ENCODE measurements around the gene ELOVL6. TPM values are rescaled to one million over a fixed set of nuclear protein-coding genes. Genes with fewer than 3 reads are reported as not detected.

ELOVL6 gene
- total and polyA plus RNA-seq, 9 of the 15 experiments (the other 6 are each of a cell fraction or from before 2014, with no cell fraction given): 18.3 to 82.6 (median 46.0) TPM

DNA sequence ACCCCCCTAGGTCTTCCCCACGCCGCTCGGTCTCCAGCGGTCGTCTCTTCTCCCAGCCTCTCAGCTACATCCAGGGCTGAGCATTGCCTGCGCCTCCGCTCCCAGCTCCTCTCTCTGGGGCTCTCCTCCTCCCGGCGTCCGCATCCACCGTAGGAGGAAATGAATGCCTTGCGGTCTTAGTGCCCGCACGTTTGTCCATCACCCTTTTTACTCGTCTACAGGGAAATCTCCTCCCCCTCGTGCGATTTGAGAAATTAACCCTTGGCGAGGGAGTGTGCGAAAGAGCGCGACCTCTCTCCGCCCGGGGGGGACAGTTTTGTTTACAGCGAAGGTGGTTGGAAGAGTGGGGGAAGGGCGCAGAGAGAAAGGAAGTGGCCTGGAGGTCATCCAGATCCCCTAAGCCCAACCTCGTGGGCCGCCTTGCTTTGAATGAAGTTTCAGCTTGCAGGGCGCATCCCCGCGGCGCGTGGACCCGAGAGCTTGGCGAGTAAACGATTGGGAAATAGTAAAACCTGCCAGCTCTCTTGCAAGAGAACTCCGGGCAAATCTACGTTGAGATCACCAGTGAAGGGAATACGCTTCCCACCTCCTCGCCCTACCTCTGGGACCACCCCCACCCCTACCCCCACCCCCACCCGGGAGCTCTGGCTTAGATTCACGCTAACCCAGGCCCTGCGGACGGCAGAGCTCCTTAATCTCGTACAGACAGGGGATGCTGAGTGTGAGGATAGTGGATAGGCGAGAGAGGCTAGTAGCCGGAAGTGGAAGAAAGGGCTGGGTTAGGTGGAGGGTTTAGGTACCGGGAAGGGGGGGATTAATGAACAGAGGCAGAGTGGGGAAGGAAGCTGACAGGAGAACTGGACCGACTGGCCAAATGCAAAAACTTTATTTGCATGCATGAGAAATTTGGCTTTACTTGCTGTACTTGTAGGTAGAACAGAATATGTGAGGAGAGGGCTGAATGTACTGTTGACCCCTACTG lies at the start of gene ELOVL6 (continued):
- TF ChIP-seq, protein P1, sequence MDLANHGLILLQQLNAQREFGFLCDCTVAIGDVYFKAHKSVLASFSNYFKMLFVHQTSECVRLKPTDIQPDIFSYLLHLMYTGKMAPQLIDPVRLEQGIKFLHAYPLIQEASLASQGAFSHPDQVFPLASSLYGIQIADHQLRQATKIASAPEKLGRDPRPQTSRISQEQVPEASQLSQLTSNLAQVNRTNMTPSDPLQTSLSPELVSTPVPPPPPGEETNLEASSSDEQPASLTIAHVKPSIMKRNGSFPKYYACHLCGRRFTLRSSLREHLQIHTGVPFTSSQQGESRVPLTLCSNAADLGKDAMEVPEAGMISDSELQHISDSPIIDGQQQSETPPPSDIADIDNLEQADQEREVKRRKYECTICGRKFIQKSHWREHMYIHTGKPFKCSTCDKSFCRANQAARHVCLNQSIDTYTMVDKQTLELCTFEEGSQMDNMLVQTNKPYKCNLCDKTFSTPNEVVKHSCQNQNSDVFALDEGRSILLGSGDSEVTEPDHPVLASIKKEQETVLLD (IDR thresholded peaks at IDR 0.05): peak; percentile 51; the same call in 1 of the 2 replicates
- peak; percentile 39 for TF ChIP-seq CBFA2T2 (conservative IDR thresholded peaks at IDR 0.05)
- TF ChIP-seq TRIM24 (IDR thresholded peaks at IDR 0.05): peak; percentile 64 to 81
- TF ChIP-seq CBX8 (IDR thresholded peaks at IDR 0.05; ENCODE audit: borderline replicate concordance, extremely low read depth, low read depth, low read length, poor library complexity, severe bottlenecking): no peak
- no peak for TF ChIP-seq NR4A1 (CRISPR knock-in tag; IDR thresholded peaks at IDR 0.05)
- peak; percentile 35; the same call in 1 of the 2 replicates for TF ChIP-seq NR4A1 (tag; IDR thresholded peaks at IDR 0.05)
- no peak for TF ChIP-seq TGIF2 (CRISPR knock-in tag; IDR thresholded peaks at IDR 0.05)
- TF ChIP-seq TAF15 (IDR thresholded peaks at IDR 0.05; ENCODE audit: low read depth, low read length): no peak
- TF ChIP-seq SMARCA5 (IDR thresholded peaks at IDR 0.05): no peak
- no peak for TF ChIP-seq PHF20 (IDR thresholded peaks at IDR 0.05; ENCODE audit: partially characterized antibody)
- TF ChIP-seq ELF2 (CRISPR knock-in tag; IDR thresholded peaks at IDR 0.05): no peak
- TF ChIP-seq SAFB2 (IDR thresholded peaks at IDR 0.05; ENCODE audit: borderline replicate concordance, low read depth, low read length, severe bottlenecking): no peak
- no peak for TF ChIP-seq CAMTA2 (CRISPR knock-in tag; conservative IDR thresholded peaks at IDR 0.05)
- TF ChIP-seq, protein P2, sequence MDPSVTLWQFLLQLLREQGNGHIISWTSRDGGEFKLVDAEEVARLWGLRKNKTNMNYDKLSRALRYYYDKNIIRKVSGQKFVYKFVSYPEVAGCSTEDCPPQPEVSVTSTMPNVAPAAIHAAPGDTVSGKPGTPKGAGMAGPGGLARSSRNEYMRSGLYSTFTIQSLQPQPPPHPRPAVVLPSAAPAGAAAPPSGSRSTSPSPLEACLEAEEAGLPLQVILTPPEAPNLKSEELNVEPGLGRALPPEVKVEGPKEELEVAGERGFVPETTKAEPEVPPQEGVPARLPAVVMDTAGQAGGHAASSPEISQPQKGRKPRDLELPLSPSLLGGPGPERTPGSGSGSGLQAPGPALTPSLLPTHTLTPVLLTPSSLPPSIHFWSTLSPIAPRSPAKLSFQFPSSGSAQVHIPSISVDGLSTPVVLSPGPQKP (CRISPR knock-in tag; IDR thresholded peaks at IDR 0.05): no peak
- peak; percentile 73; the same call in 1 of the 2 replicates for TF ChIP-seq FOXK1 (CRISPR knock-in tag; IDR thresholded peaks at IDR 0.05; ENCODE audit: borderline replicate concordance)
- no peak for TF ChIP-seq SRSF3 (IDR thresholded peaks at IDR 0.05; ENCODE audit: insufficient read depth, low read length)
- TF ChIP-seq HSF4 (CRISPR knock-in tag; IDR thresholded peaks at IDR 0.05; ENCODE audit: borderline replicate concordance): no peak
- TF ChIP-seq ZBTB17 (CRISPR knock-in tag; IDR thresholded peaks at IDR 0.05): no peak
- TF ChIP-seq, protein P3, sequence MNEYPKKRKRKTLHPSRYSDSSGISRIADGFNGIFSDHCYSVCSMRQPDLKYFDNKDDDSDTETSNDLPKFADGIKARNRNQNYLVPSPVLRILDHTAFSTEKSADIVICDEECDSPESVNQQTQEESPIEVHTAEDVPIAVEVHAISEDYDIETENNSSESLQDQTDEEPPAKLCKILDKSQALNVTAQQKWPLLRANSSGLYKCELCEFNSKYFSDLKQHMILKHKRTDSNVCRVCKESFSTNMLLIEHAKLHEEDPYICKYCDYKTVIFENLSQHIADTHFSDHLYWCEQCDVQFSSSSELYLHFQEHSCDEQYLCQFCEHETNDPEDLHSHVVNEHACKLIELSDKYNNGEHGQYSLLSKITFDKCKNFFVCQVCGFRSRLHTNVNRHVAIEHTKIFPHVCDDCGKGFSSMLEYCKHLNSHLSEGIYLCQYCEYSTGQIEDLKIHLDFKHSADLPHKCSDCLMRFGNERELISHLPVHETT (CRISPR knock-in tag; conservative IDR thresholded peaks at IDR 0.05 in 1 of 2, IDR thresholded peaks at IDR 0.05 in 1 of 2): 0 out of 4 replicates have a peak, but pooled peaks of 1 of the 2 experiments have one; percentile 24
- peak; percentile 86; the same call in 1 of the 2 replicates for TF ChIP-seq HDAC2 (IDR thresholded peaks at IDR 0.05)
- no peak for TF ChIP-seq HNRNPH1 (optimal IDR thresholded peaks at IDR 0.05; ENCODE audit: low read depth, low read length)
- peak; percentile 93 for TF ChIP-seq LCOR (CRISPR knock-in tag; IDR thresholded peaks at IDR 0.05)
- TF ChIP-seq SP1 (CRISPR knock-in tag; IDR thresholded peaks at IDR 0.05): peak; percentile 33; the same call in 1 of the 2 replicates
- TF ChIP-seq MAZ (CRISPR knock-in tag; conservative IDR thresholded peaks at IDR 0.05 in 1 of 2, IDR thresholded peaks at IDR 0.05 in 1 of 2): peak; percentile 63 to 92
